Neural progenitor cell (in vitro differentiated cells): ENCODE data around the gene NRP1.
"Not testable (repeated sequence)": the region's sequence is repeated elsewhere in the genome, so short reads cannot be mapped to it uniquely, and the experiment has no call there.

Source experiments
- EZH2 ChIP-seq: fragments of 200-600 bp; sonication (generic); IDR thresholded peaks from 2 replicates; pipeline ENCODE4 v1.6.1; 2017; ENCODE audit warnings: antibody characterized with exemption, mild to moderate bottlenecking, moderate library complexity
- EZH2phosphoT487 ChIP-seq: fragments of 200-600 bp; sonication (generic); IDR thresholded peaks from 2 replicates; pipeline ENCODE4 v1.6.1; 2017; ENCODE audit warnings: antibody characterized with exemption
- TF ChIP-seq, protein P1 (sequence below): fragments of 200-600 bp; sonication (generic); IDR thresholded peaks from 2 replicates; pipeline ENCODE4 v1.5.1; 2017; ENCODE audit warnings: antibody characterized with exemption, mild to moderate bottlenecking

- TF ChIP-seq, protein P1, sequence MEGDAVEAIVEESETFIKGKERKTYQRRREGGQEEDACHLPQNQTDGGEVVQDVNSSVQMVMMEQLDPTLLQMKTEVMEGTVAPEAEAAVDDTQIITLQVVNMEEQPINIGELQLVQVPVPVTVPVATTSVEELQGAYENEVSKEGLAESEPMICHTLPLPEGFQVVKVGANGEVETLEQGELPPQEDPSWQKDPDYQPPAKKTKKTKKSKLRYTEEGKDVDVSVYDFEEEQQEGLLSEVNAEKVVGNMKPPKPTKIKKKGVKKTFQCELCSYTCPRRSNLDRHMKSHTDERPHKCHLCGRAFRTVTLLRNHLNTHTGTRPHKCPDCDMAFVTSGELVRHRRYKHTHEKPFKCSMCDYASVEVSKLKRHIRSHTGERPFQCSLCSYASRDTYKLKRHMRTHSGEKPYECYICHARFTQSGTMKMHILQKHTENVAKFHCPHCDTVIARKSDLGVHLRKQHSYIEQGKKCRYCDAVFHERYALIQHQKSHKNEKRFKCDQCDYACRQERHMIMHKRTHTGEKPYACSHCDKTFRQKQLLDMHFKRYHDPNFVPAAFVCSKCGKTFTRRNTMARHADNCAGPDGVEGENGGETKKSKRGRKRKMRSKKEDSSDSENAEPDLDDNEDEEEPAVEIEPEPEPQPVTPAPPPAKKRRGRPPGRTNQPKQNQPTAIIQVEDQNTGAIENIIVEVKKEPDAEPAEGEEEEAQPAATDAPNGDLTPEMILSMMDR: not testable (repeated sequence)
- not testable (repeated sequence) for TF ChIP-seq EZH2, EZH2phosphoT487
Observed at GRCh38 chr10:33300544-33300943, 33.9 kb downstream of the NRP1 start.
